PC-9 (cell line): ENCODE data around the gene MICOS13.

Experiments
- EZH2 ChIP-seq: fragments of 200-600 bp; sonication (generic); IDR thresholded peaks from 2 replicates; pipeline ENCODE4 v1.8.0; 2017; ENCODE audit warnings: antibody characterized with exemption, low read depth
- TF ChIP-seq, protein P1 (sequence below): fragments of 200-600 bp; sonication (generic); conservative IDR thresholded peaks from 2 replicates; pipeline ENCODE4 v1.6.1; 2017; ENCODE audit warnings: mixed run types, antibody characterized with exemption, mild to moderate bottlenecking, moderate library complexity

DNA sequence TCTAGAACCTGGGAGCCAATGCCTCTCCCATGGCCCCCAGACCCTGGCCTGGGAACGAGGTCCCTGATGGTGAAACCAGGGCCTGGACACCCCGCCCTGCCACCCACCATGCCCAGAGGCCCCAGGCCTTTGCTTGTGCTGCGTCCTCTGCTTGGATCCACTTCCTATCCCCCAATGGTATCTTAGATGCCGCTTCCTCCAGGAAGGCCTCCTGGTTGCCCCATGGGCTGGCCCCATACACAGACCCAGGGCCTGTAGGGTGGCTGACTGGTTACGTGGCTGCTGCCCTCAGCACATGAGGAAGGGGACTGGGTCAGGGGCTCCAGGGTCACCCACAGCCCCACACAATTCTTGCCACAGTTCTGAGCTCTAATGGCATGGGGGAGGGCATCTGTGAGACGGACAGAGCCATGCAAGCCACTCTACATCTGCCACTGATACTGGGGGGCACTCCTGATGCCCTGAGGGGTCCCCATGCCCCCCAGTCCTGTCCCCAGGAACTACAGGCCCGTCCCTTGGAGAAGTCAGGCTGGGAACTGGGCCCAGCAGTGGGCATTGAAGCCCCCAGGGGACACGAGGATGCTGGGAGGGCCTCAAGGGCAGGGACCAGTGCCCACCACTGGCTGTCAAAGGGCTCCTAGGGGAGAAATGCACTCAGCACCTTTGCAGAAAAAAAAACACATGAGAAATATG lies 14.8 kb upstream of the MICOS13 start:
- TF ChIP-seq, protein P1, sequence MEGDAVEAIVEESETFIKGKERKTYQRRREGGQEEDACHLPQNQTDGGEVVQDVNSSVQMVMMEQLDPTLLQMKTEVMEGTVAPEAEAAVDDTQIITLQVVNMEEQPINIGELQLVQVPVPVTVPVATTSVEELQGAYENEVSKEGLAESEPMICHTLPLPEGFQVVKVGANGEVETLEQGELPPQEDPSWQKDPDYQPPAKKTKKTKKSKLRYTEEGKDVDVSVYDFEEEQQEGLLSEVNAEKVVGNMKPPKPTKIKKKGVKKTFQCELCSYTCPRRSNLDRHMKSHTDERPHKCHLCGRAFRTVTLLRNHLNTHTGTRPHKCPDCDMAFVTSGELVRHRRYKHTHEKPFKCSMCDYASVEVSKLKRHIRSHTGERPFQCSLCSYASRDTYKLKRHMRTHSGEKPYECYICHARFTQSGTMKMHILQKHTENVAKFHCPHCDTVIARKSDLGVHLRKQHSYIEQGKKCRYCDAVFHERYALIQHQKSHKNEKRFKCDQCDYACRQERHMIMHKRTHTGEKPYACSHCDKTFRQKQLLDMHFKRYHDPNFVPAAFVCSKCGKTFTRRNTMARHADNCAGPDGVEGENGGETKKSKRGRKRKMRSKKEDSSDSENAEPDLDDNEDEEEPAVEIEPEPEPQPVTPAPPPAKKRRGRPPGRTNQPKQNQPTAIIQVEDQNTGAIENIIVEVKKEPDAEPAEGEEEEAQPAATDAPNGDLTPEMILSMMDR: no peak
- no peak for TF ChIP-seq EZH2
